ENCODE measurements around the gene LMTK2.
A peak's percentile ranks its signal among the peaks of the same experiment; 100 is the strongest.

The LMTK2 gene

GRCh38 chr7:98186452-98187137 lies 79.9 kb downstream of the LMTK2 start:
- no peak overlapping the region for H3K4me3 ChIP-seq (ENCODE audit: low read depth, low read length)
- DNase-seq (ENCODE audit: low read depth, low spot score): peak; percentile 52
- in situ Hi-C loops (cut with HindIII; ENCODE audit: low sequenced_read_pairs): no loop called here
- no peak for TF ChIP-seq CTCF (IDR thresholded peaks at IDR 0.05; ENCODE audit: low read depth, low read length)

GRCh38 chr7:98187138-98187502 lies 80.5 kb downstream of the LMTK2 start:
- in situ Hi-C loops (cut with HindIII; ENCODE audit: low sequenced_read_pairs): no loop called here
- no peak overlapping the region for H3K4me3 ChIP-seq (ENCODE audit: low read depth, low read length)
- DNase-seq (ENCODE audit: low read depth, low spot score): no peak
- TF ChIP-seq CTCF (IDR thresholded peaks at IDR 0.05; ENCODE audit: low read depth, low read length): no peak

- TF ChIP-seq CTCF (IDR thresholded peaks at IDR 0.05; ENCODE audit: low read depth, low read length): no peak
- no peak for DNase-seq (ENCODE audit: low read depth, low spot score)
- no peak overlapping the region for H3K4me3 ChIP-seq (ENCODE audit: low read depth, low read length)
- in situ Hi-C loops (cut with HindIII; ENCODE audit: low sequenced_read_pairs): no loop called here
These were observed 82.9 kb downstream of the LMTK2 start for GRCh38 chr7:98189559-98189958.

GRCh38 chr7:98191668-98192431 lies 85.2 kb downstream of the LMTK2 start:
- no peak for TF ChIP-seq CTCF (IDR thresholded peaks at IDR 0.05; ENCODE audit: low read depth, low read length)
- H3K4me3 ChIP-seq (ENCODE audit: low read depth, low read length): no peak overlapping the region
- in situ Hi-C loops (cut with HindIII; ENCODE audit: low sequenced_read_pairs): no loop called here
- no peak for DNase-seq (ENCODE audit: low read depth, low spot score)

- TF ChIP-seq CTCF (IDR thresholded peaks at IDR 0.05; ENCODE audit: low read depth, low read length): no peak
These were observed 86.3 kb downstream of the LMTK2 start for GRCh38 chr7:98192781-98193457.

GRCh38 chr7:98193474-98194180 lies 87.0 kb downstream of the LMTK2 start:
- DNase-seq (ENCODE audit: low read depth, low spot score): no peak
- no peak for TF ChIP-seq CTCF (IDR thresholded peaks at IDR 0.05; ENCODE audit: low read depth, low read length)
- H3K4me3 ChIP-seq (ENCODE audit: low read depth, low read length): no peak overlapping the region
- in situ Hi-C loops (cut with HindIII; ENCODE audit: low sequenced_read_pairs): no loop called here

More at GRCh38 chr7:98192781-98193457, 86.3 kb downstream of the LMTK2 start:
- in situ Hi-C loops (cut with HindIII; ENCODE audit: low sequenced_read_pairs): no loop called here
- H3K4me3 ChIP-seq (ENCODE audit: low read depth, low read length): no peak overlapping the region
- no peak for DNase-seq (ENCODE audit: low read depth, low spot score)
